ENCODE data around the gene IYD.

IYD gene

GRCh38 chr6:150420926-150421325 lies 52.1 kb downstream of the IYD start:
- no peak for DNase-seq (ENCODE audit: extremely low spot score)
- TF ChIP-seq FOXA1 (IDR thresholded peaks at IDR 0.05): no peak
- TF ChIP-seq TARDBP (IDR thresholded peaks at IDR 0.05): no peak
- no peak for TF ChIP-seq ARNT (IDR thresholded peaks at IDR 0.05)
- no peak for TF ChIP-seq ZNF384 (IDR thresholded peaks at IDR 0.05)
- no peak for TF ChIP-seq CTBP1 (IDR thresholded peaks at IDR 0.05; ENCODE audit: borderline replicate concordance)
- TF ChIP-seq FOXM1 (IDR thresholded peaks at IDR 0.05; ENCODE audit: borderline replicate concordance): no peak
- no peak for TF ChIP-seq NFRKB (IDR thresholded peaks at IDR 0.05)
- TF ChIP-seq HDGF (IDR thresholded peaks at IDR 0.05; ENCODE audit: borderline replicate concordance): no peak
- no peak for TF ChIP-seq BHLHE40 (IDR thresholded peaks at IDR 0.05; ENCODE audit: borderline replicate concordance)
- TF ChIP-seq SUZ12 (IDR thresholded peaks at IDR 0.05): no peak
- TF ChIP-seq FOXK2 (IDR thresholded peaks at IDR 0.05): no peak
- TF ChIP-seq LEF1 (IDR thresholded peaks at IDR 0.05; ENCODE audit: borderline replicate concordance): no peak
- TF ChIP-seq L3MBTL2 (conservative IDR thresholded peaks at IDR 0.05): no peak
- no peak for TF ChIP-seq ELF4 (IDR thresholded peaks at IDR 0.05)
- TF ChIP-seq PKNOX1 (IDR thresholded peaks at IDR 0.05): no peak
- TF ChIP-seq SP1 (IDR thresholded peaks at IDR 0.05): no peak
- ChIA-PET CTCF (no interaction called here), POLR2A (no interaction called here)

- ChIA-PET CTCF (interaction anchor here (0.6 kb wide), 1 partner anchor 30 kb away, joined by 3 read pairs; no protein-coding TSS in a partner anchor), POLR2A (no interaction called here)
- DNase-seq (ENCODE audit: extremely low spot score): no peak
- TF ChIP-seq CTBP1 (IDR thresholded peaks at IDR 0.05; ENCODE audit: borderline replicate concordance) (no peak), ZNF384 (IDR thresholded peaks at IDR 0.05) (no peak), FOXA1 (IDR thresholded peaks at IDR 0.05) (no peak)
Measured at GRCh38 chr6:150425508-150425907, 56.7 kb downstream of the IYD start.

- ChIA-PET CTCF (interaction anchor here (0.6 kb wide), 1 partner anchor 29 kb away, joined by 3 read pairs; no protein-coding TSS in a partner anchor), POLR2A (no interaction called here)
Measured at GRCh38 chr6:150426198-150426597, 57.4 kb downstream of the IYD start.

GRCh38 chr6:150427037-150427602 lies 58.3 kb downstream of the IYD start:
- no peak for TF ChIP-seq CTBP1 (IDR thresholded peaks at IDR 0.05; ENCODE audit: borderline replicate concordance)
- TF ChIP-seq L3MBTL2 (conservative IDR thresholded peaks at IDR 0.05): no peak
- TF ChIP-seq ARNT (IDR thresholded peaks at IDR 0.05): no peak
- no peak for TF ChIP-seq TARDBP (IDR thresholded peaks at IDR 0.05)
- TF ChIP-seq NFRKB (IDR thresholded peaks at IDR 0.05): no peak
- no peak for TF ChIP-seq ELF4 (IDR thresholded peaks at IDR 0.05)
- TF ChIP-seq BHLHE40 (IDR thresholded peaks at IDR 0.05; ENCODE audit: borderline replicate concordance): no peak
- no peak for TF ChIP-seq HDGF (IDR thresholded peaks at IDR 0.05; ENCODE audit: borderline replicate concordance)
- TF ChIP-seq PKNOX1 (IDR thresholded peaks at IDR 0.05): no peak
- no peak for DNase-seq (ENCODE audit: extremely low spot score)
- POLR2A ChIA-PET: interaction anchor here (0.5 to 0.6 kb wide), 2 partner anchors 9 to 162 kb away, joined by 3 read pairs; no protein-coding TSS in a partner anchor
- CTCF ChIA-PET: no interaction called here

More at GRCh38 chr6:150426198-150426597, 57.4 kb downstream of the IYD start:
- TF ChIP-seq LEF1 (IDR thresholded peaks at IDR 0.05; ENCODE audit: borderline replicate concordance) (no peak), ZNF384 (IDR thresholded peaks at IDR 0.05) (no peak), SP1 (IDR thresholded peaks at IDR 0.05) (no peak), PKNOX1 (IDR thresholded peaks at IDR 0.05) (no peak), FOXA1 (IDR thresholded peaks at IDR 0.05) (no peak), SUZ12 (IDR thresholded peaks at IDR 0.05) (no peak), FOXK2 (IDR thresholded peaks at IDR 0.05) (no peak), NFRKB (IDR thresholded peaks at IDR 0.05) (no peak), L3MBTL2 (conservative IDR thresholded peaks at IDR 0.05) (no peak), ARNT (IDR thresholded peaks at IDR 0.05) (no peak), ELF4 (IDR thresholded peaks at IDR 0.05) (no peak), FOXM1 (IDR thresholded peaks at IDR 0.05; ENCODE audit: borderline replicate concordance) (no peak), TARDBP (IDR thresholded peaks at IDR 0.05) (no peak), CTBP1 (IDR thresholded peaks at IDR 0.05; ENCODE audit: borderline replicate concordance) (no peak), HDGF (IDR thresholded peaks at IDR 0.05; ENCODE audit: borderline replicate concordance) (no peak), BHLHE40 (IDR thresholded peaks at IDR 0.05; ENCODE audit: borderline replicate concordance) (no peak)
- no peak for DNase-seq (ENCODE audit: extremely low spot score)

- TF ChIP-seq FOXM1 (IDR thresholded peaks at IDR 0.05; ENCODE audit: borderline replicate concordance): no peak
- no peak for TF ChIP-seq NFRKB (IDR thresholded peaks at IDR 0.05)
- TF ChIP-seq SP1 (IDR thresholded peaks at IDR 0.05): no peak
- no peak for TF ChIP-seq TARDBP (IDR thresholded peaks at IDR 0.05)
- no peak for TF ChIP-seq ARNT (IDR thresholded peaks at IDR 0.05)
- TF ChIP-seq ELF4 (IDR thresholded peaks at IDR 0.05): no peak
- TF ChIP-seq PKNOX1 (IDR thresholded peaks at IDR 0.05): no peak
- TF ChIP-seq HDGF (IDR thresholded peaks at IDR 0.05; ENCODE audit: borderline replicate concordance): no peak
- TF ChIP-seq BHLHE40 (IDR thresholded peaks at IDR 0.05; ENCODE audit: borderline replicate concordance): no peak
- no peak for TF ChIP-seq FOXA1 (IDR thresholded peaks at IDR 0.05)
- TF ChIP-seq LEF1 (IDR thresholded peaks at IDR 0.05; ENCODE audit: borderline replicate concordance): no peak
- no peak for TF ChIP-seq FOXK2 (IDR thresholded peaks at IDR 0.05)
- ChIA-PET POLR2A (no interaction called here), CTCF (interaction anchor here (0.6 to 0.7 kb wide), 2 partner anchors 10 to 382 kb away, joined by 3 read pairs; no protein-coding TSS in a partner anchor)
Measured at GRCh38 chr6:150427843-150428242, 59.0 kb downstream of the IYD start.

More at GRCh38 chr6:150427843-150428242, 59.0 kb downstream of the IYD start:
- no peak for DNase-seq (ENCODE audit: extremely low spot score)

Data from HEK293T (cell line).